Measurements from ENCODE around the gene HERC2. TPM values are rescaled to one million over a fixed set of nuclear protein-coding genes. Genes with fewer than 3 reads are reported as not detected.

HERC2 gene
- total and polyA plus RNA-seq, 2 of the 13 experiments (the other 11 are each of a cell fraction or from before 2014, with no cell fraction given) = 17.6 to 24.8 TPM

- Histone ChIP-seq H3K4me3 (replicated peaks in 1 of 3; ENCODE audit: insufficient read depth in 1 of 3, low read depth in 2 of 3, low read length in 3 of 3) (no peak overlapping the region), H2AFZ (ENCODE audit: low read length) (no peak overlapping the region), H3K36me3 (replicated peaks in 1 of 2; ENCODE audit: control insufficient read depth in 1 of 2, insufficient read depth in 2 of 2, low read length in 2 of 2) (peaks cover 3 to 46% of the 10 kb centered on the region in 2 experiments; a peak in 4 of 5 replicates), H3K79me2 (ENCODE audit: insufficient read depth, low read length) (no peaks in the 10 kb centered on the region), H3K27ac (ENCODE audit: extremely low read length, insufficient read depth, low read length) (no peak overlapping the region), H4K20me1 (ENCODE audit: insufficient read depth, low read length) (no peaks in the 10 kb centered on the region), H3K9ac (ENCODE audit: insufficient read depth, low read depth, low read length) (no peak overlapping the region), H3K9me3 (ENCODE audit: low read length) (no peaks in the 10 kb centered on the region), H3K4me2 (ENCODE audit: low read depth, low read length) (no peak overlapping the region), H3K4me1 (ENCODE audit: insufficient read depth, low read length) (no peaks in the 10 kb centered on the region), H3K27me3 (ENCODE audit: control insufficient read depth in 1 of 2, insufficient read depth in 2 of 2, low read length in 2 of 2) (no peaks in the 10 kb centered on the region)
- ATAC-seq (no peak), FAIRE-seq (no peak), DNase-seq (ENCODE audit: low spot score) (no peak)
- ChIA-PET POLR2A (no interaction called here), CTCF (ENCODE audit: low intra/inter-chr PET ratio, low total read pairs) (no interaction called here)
- WGBS (ENCODE audit: low lambda C conversion rate) = 93% methylated on average over 2 of the region's 2 CpGs
- in situ Hi-C loops (cut with HindIII; ENCODE audit: extremely low pct_ligation_motif_present, low pct_unique_long_range_greater_than_20kb) (no loop called here), intact Hi-C loops (cut with micrococcal nuclease; ENCODE audit: unreplicated experiment) (no loop called here)
- no TSS peak for BruUV-seq (replicated peaks)
- TF ChIP-seq KAT7 (CRISPR knock-in tag; IDR thresholded peaks at IDR 0.05; ENCODE audit: borderline replicate concordance) (no peak), ZBTB26 (CRISPR knock-in tag; IDR thresholded peaks at IDR 0.05; ENCODE audit: borderline replicate concordance) (no peak), CENPX (CRISPR knock-in tag; IDR thresholded peaks at IDR 0.05) (no peak), ETS1 (CRISPR knock-in tag; IDR thresholded peaks at IDR 0.05) (no peak), ZFY (CRISPR knock-in tag; IDR thresholded peaks at IDR 0.05) (no peak), ATF7-NPFF (CRISPR knock-in tag; IDR thresholded peaks at IDR 0.05; ENCODE audit: low read depth) (no peak), ISX (CRISPR knock-in tag; conservative IDR thresholded peaks at IDR 0.05) (no peak), RBM22 (optimal IDR thresholded peaks at IDR 0.05; ENCODE audit: low read length) (no peak), ZNF335 (CRISPR knock-in tag; IDR thresholded peaks at IDR 0.05) (no peak), SNAPC4 (CRISPR knock-in tag; IDR thresholded peaks at IDR 0.05) (no peak), TCF12 (IDR thresholded peaks at IDR 0.05) (no peak), TCF12 (CRISPR knock-in tag; IDR thresholded peaks at IDR 0.05) (no peak), XRCC5 (optimal IDR thresholded peaks at IDR 0.05; ENCODE audit: low read length) (no peak)
- TF ChIP-seq, protein P1, sequence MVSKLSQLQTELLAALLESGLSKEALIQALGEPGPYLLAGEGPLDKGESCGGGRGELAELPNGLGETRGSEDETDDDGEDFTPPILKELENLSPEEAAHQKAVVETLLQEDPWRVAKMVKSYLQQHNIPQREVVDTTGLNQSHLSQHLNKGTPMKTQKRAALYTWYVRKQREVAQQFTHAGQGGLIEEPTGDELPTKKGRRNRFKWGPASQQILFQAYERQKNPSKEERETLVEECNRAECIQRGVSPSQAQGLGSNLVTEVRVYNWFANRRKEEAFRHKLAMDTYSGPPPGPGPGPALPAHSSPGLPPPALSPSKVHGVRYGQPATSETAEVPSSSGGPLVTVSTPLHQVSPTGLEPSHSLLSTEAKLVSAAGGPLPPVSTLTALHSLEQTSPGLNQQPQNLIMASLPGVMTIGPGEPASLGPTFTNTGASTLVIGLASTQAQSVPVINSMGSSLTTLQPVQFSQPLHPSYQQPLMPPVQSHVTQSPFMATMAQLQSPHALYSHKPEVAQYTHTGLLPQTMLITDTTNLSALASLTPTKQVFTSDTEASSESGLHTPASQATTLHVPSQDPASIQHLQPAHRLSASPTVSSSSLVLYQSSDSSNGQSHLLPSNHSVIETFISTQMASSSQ (IDR thresholded peaks at IDR 0.05; ENCODE audit: low read depth) = no peak
- TF ChIP-seq, protein P1 (CRISPR knock-in tag; IDR thresholded peaks at IDR 0.05; ENCODE audit: borderline replicate concordance) = no peak
Observed at GRCh38 chr15:28184166-28184565, 137.8 kb downstream of the HERC2 start.

Measured in HepG2 (cell line).